Hepatocyte (in vitro differentiated cells): ENCODE data around the gene CAMKMT. TPM values are rescaled to one million over a fixed set of nuclear protein-coding genes. Genes with fewer than 3 reads are reported as not detected.
A peak's percentile ranks its signal among the peaks of the same experiment; 100 is the strongest.

ENCODE experiments used
- DNase-seq: peaks from one replicate; pipeline ENCODE4 v3.0.0-alpha.2; 2016; ENCODE audit warnings: low spot score
- H2AFZ ChIP-seq: fragments of 200-600 bp; sonication (generic); 2 replicates; pipeline ENCODE4 v1.6.0; 2016; ENCODE audit warnings: antibody characterized with exemption, mild to moderate bottlenecking
- H3K27ac ChIP-seq: fragments of 200-600 bp; sonication (generic); 2 replicates; pipeline ENCODE4 v1.5.1; 2016; ENCODE audit warnings: mild to moderate bottlenecking
- H3K27me3 ChIP-seq: fragments of 200-600 bp; sonication (generic); 2 replicates; pipeline ENCODE4 v1.6.1; 2016
- H3K36me3 ChIP-seq: fragments of 200-600 bp; sonication (generic); replicated peaks from 2 replicates; pipeline ENCODE4 v1.5.1; 2016; ENCODE audit warnings: low read depth; ENCODE audit not compliant: insufficient read depth
- H3K4me1 ChIP-seq: fragments of 200-600 bp; sonication (generic); 2 replicates; pipeline ENCODE4 v1.5.1; 2016; ENCODE audit warnings: mild to moderate bottlenecking, moderate library complexity; ENCODE audit not compliant: insufficient read depth
- H3K4me2 ChIP-seq: fragments of 200-600 bp; sonication (generic); 2 replicates; pipeline ENCODE4 v1.6.0; 2016
- H3K4me3 ChIP-seq: fragments of 200-600 bp; sonication (generic); 2 replicates; pipeline ENCODE4 v1.5.1; 2016; ENCODE audit warnings: mild to moderate bottlenecking
- H3K79me2 ChIP-seq: fragments of 200-600 bp; sonication (generic); 2 replicates; pipeline ENCODE4 v1.6.0; 2017; ENCODE audit warnings: mild to moderate bottlenecking
- H3K9me2 ChIP-seq: fragments of 200-600 bp; sonication (generic); replicated peaks from 2 replicates; pipeline ENCODE4 v1.6.0; 2017; ENCODE audit warnings: mild to moderate bottlenecking; ENCODE audit not compliant: insufficient read depth
- H3K9me3 ChIP-seq: fragments of 200-600 bp; sonication (generic); 2 replicates; pipeline ENCODE4 v1.5.1; 2016; ENCODE audit warnings: low read depth, mild to moderate bottlenecking
- H4K20me1 ChIP-seq: fragments of 200-600 bp; sonication (generic); 2 replicates; pipeline ENCODE4 v1.6.0; 2016; ENCODE audit warnings: mild to moderate bottlenecking; ENCODE audit not compliant: insufficient read depth, poor library complexity, severe bottlenecking
- CTCF ChIP-seq: fragments of 200-600 bp; sonication (generic); IDR thresholded peaks from 2 replicates; pipeline ENCODE4 v1.5.1; 2016; ENCODE audit warnings: antibody characterized with exemption, mild to moderate bottlenecking; ENCODE audit not compliant: poor library complexity
- EZH2 ChIP-seq: fragments of 200-600 bp; sonication (generic); IDR thresholded peaks from 2 replicates; pipeline ENCODE4 v1.6.1; 2016; ENCODE audit warnings: antibody characterized with exemption, mild to moderate bottlenecking, borderline replicate concordance
- EZH2phosphoT487 ChIP-seq: fragments of 200-600 bp; sonication (generic); IDR thresholded peaks from one replicate; pipeline ENCODE4 v1.6.1; 2018; ENCODE audit warnings: antibody characterized with exemption, mild to moderate bottlenecking, low read depth, moderate library complexity; ENCODE audit not compliant: unreplicated experiment, severe bottlenecking
- WGBS: methylation state at CpG from one replicate; pipeline ENCODE4 v1.1.6; 2016; ENCODE audit warnings: low lambda C conversion rate; ENCODE audit errors: missing lambda C conversion rate; 5-methylcytosine and 5-hydroxymethylcytosine counted together
- polyA plus RNA-seq: library from polyadenylated mRNA; unstranded; fragments of >200 nt; fragmentation: Nextera tagmentation; extraction: Ambion mirVana; gene quantifications from 2 replicates; pipeline ENCODE4 v1.2.1, GENCODE V29; 2016
- total RNA-seq: library from RNA; depleted of rRNA; stranded (reverse); fragments of >200 nt; gene quantifications from 2 replicates; pipeline ENCODE4 v1.2.3, GENCODE V29; 2014

The CAMKMT gene
- total and polyA plus RNA-seq, 2 experiments from 2014 or later = 10.3 to 12.7 TPM

GRCh38 chr2:44777537-44777936 is 415.8 kb downstream of the CAMKMT start:
- Histone ChIP-seq H4K20me1 (no peaks in the 10 kb centered on the region), H3K4me1 (peaks cover 10% of the 10 kb centered on the region), H3K27ac (no peak overlapping the region), H3K9me2 (no peaks in the 10 kb centered on the region), H2AFZ (no peak overlapping the region), H3K4me2 (no peak overlapping the region), H3K27me3 (peaks cover 41% of the 10 kb centered on the region), H3K9me3 (no peaks in the 10 kb centered on the region), H3K4me3 (no peak overlapping the region), H3K36me3 (no peaks in the 10 kb centered on the region), H3K79me2 (no peaks in the 10 kb centered on the region)
- no peak for TF ChIP-seq EZH2phosphoT487
- TF ChIP-seq EZH2 = no peak
- TF ChIP-seq CTCF = no peak
- 18% methylated on average over 11 of the region's 11 CpGs for WGBS
- no peak for DNase-seq

- no peak for DNase-seq
- 22% methylated on average over 13 of the region's 13 CpGs for WGBS
- Histone ChIP-seq H3K27ac (no peak overlapping the region), H2AFZ (no peak overlapping the region), H3K4me1 (peaks cover 10% of the 10 kb centered on the region), H3K4me3 (no peak overlapping the region), H3K36me3 (no peaks in the 10 kb centered on the region), H3K4me2 (peak overlapping the region; percentile 45), H3K9me3 (no peaks in the 10 kb centered on the region), H4K20me1 (no peaks in the 10 kb centered on the region), H3K27me3 (peaks cover 40% of the 10 kb centered on the region), H3K9me2 (no peaks in the 10 kb centered on the region), H3K79me2 (no peaks in the 10 kb centered on the region)
- no peak for TF ChIP-seq EZH2
- no peak for TF ChIP-seq CTCF
Measured at GRCh38 chr2:44778221-44778654, 416.5 kb downstream of the CAMKMT start.

GRCh38 chr2:44778671-44779476 is 417.1 kb downstream of the CAMKMT start:
- peaks cover 35% of the 10 kb centered on the region for H3K27me3 ChIP-seq
- H3K27ac ChIP-seq = no peak overlapping the region
- no peaks in the 10 kb centered on the region for H3K9me3 ChIP-seq
- H4K20me1 ChIP-seq = no peaks in the 10 kb centered on the region
- no peak for DNase-seq
- no peak overlapping the region for H2AFZ ChIP-seq
- peaks cover 10% of the 10 kb centered on the region for H3K4me1 ChIP-seq
- no peak overlapping the region for H3K4me3 ChIP-seq
- 35% methylated on average over 20 of the region's 20 CpGs for WGBS
- no peaks in the 10 kb centered on the region for H3K9me2 ChIP-seq
- peak overlapping the region; percentile 45 for H3K4me2 ChIP-seq
- no peaks in the 10 kb centered on the region for H3K36me3 ChIP-seq
- no peaks in the 10 kb centered on the region for H3K79me2 ChIP-seq
- no peak for TF ChIP-seq EZH2phosphoT487
- TF ChIP-seq CTCF = no peak
- no peak for TF ChIP-seq EZH2
